ENCODE results near the gene IL1RAP.

The IL1RAP gene

GRCh38 chr3:190585805-190586630 lies 72.1 kb downstream of the IL1RAP start:
- H3K36me3 ChIP-seq (ENCODE audit: insufficient read depth, low read length): no peaks in the 10 kb centered on the region
- H3K4me3 ChIP-seq (ENCODE audit: low read depth in 1 of 2, low read length in 2 of 2): no peak overlapping the region
- no peak overlapping the region for H3K27ac ChIP-seq (ENCODE audit: low read depth, low read length)
- no peaks in the 10 kb centered on the region for H3K27me3 ChIP-seq (ENCODE audit: control insufficient read depth in 1 of 2, insufficient read depth in 2 of 2, low read length in 2 of 2)
- H3K9me3 ChIP-seq (ENCODE audit: low read length): no peaks in the 10 kb centered on the region
- peaks cover 3% of the 10 kb centered on the region for H3K4me1 ChIP-seq (ENCODE audit: insufficient read depth, low read length)
- no peak overlapping the region for H3K9ac ChIP-seq (ENCODE audit: low read length)

- no peaks in the 10 kb centered on the region for H3K4me1 ChIP-seq (ENCODE audit: insufficient read depth, low read length)
- no peak overlapping the region for H3K4me3 ChIP-seq (ENCODE audit: low read depth in 1 of 2, low read length in 2 of 2)
- H3K36me3 ChIP-seq (ENCODE audit: insufficient read depth, low read length): no peaks in the 10 kb centered on the region
- H3K27me3 ChIP-seq (ENCODE audit: control insufficient read depth in 1 of 2, insufficient read depth in 2 of 2, low read length in 2 of 2): no peaks in the 10 kb centered on the region
- H3K27ac ChIP-seq (ENCODE audit: low read depth, low read length): no peak overlapping the region
- no peaks in the 10 kb centered on the region for H3K9me3 ChIP-seq (ENCODE audit: low read length)
- no peak overlapping the region for H3K9ac ChIP-seq (ENCODE audit: low read length)
Measured at GRCh38 chr3:190586631-190587011, 72.7 kb downstream of the IL1RAP start.

DNA sequence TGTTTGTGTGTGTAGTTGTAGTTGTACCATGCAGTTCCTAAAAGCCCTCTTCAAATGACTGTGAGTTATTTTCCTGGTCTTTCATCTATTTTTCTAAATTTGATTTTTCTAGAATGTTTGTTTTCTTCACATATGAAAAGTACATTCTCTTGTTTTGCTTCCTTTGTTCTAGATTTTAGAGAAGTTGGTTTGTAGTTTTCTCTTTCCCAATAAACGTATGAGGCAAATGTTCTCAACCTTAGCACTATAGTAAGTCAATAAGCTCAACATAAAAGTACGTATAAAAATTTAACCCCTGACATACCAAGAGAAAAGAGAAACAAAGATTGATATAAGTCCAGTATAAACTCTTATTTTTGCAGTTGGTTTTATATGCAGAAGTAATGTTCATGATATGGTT lies 74.7 kb downstream of the IL1RAP start:
- no peaks in the 10 kb centered on the region for H3K9me3 ChIP-seq (ENCODE audit: low read length)
- H3K27me3 ChIP-seq (ENCODE audit: control insufficient read depth in 1 of 2, insufficient read depth in 2 of 2, low read length in 2 of 2): no peaks in the 10 kb centered on the region
- H3K4me3 ChIP-seq (ENCODE audit: low read depth in 1 of 2, low read length in 2 of 2): no peak overlapping the region
- no peak overlapping the region for H3K27ac ChIP-seq (ENCODE audit: low read depth, low read length)
- H3K4me1 ChIP-seq (ENCODE audit: insufficient read depth, low read length): no peaks in the 10 kb centered on the region
- H3K36me3 ChIP-seq (ENCODE audit: insufficient read depth, low read length): no peaks in the 10 kb centered on the region
- H3K9ac ChIP-seq (ENCODE audit: low read length): no peak overlapping the region

DNA sequence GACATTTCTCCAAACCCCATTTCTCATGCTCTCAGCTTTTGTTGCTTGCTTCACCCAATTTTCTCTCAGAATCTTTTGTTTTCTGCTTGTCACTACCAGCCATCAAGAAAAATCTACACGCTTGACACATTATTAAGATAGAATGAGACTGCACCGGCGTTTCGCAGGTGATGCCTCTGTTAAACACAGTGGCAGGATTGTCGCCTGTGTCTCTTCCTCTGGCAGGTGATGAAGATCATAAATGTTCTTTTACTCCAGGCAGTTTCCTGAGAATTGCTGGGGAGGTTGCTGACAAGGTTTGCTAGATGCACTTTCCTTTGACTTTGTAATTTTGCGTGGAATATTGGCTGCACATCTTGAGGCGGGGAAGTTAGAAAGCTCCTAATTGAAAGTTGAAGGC lies 75.4 kb downstream of the IL1RAP start:
- H3K9ac ChIP-seq (ENCODE audit: low read length): no peak overlapping the region
- H3K27me3 ChIP-seq (ENCODE audit: control insufficient read depth in 1 of 2, insufficient read depth in 2 of 2, low read length in 2 of 2): no peaks in the 10 kb centered on the region
- no peak overlapping the region for H3K4me3 ChIP-seq (ENCODE audit: low read depth in 1 of 2, low read length in 2 of 2)
- H3K36me3 ChIP-seq (ENCODE audit: insufficient read depth, low read length): no peaks in the 10 kb centered on the region
- no peak overlapping the region for H3K27ac ChIP-seq (ENCODE audit: low read depth, low read length)
- H3K9me3 ChIP-seq (ENCODE audit: low read length): no peaks in the 10 kb centered on the region
- no peaks in the 10 kb centered on the region for H3K4me1 ChIP-seq (ENCODE audit: insufficient read depth, low read length)

GRCh38 chr3:190591080-190591479 lies 77.2 kb downstream of the IL1RAP start:
- Histone ChIP-seq H3K36me3 (ENCODE audit: insufficient read depth, low read length) (no peaks in the 10 kb centered on the region), H3K9me3 (ENCODE audit: low read length) (no peaks in the 10 kb centered on the region), H3K27ac (ENCODE audit: low read depth, low read length) (no peak overlapping the region), H3K4me1 (ENCODE audit: insufficient read depth, low read length) (no peaks in the 10 kb centered on the region), H3K9ac (ENCODE audit: low read length) (no peak overlapping the region), H3K27me3 (ENCODE audit: control insufficient read depth in 1 of 2, insufficient read depth in 2 of 2, low read length in 2 of 2) (no peaks in the 10 kb centered on the region), H3K4me3 (ENCODE audit: low read depth in 1 of 2, low read length in 2 of 2) (no peak overlapping the region)

- Histone ChIP-seq H3K27me3 (ENCODE audit: control insufficient read depth in 1 of 2, insufficient read depth in 2 of 2, low read length in 2 of 2) (no peaks in the 10 kb centered on the region), H3K4me3 (ENCODE audit: low read depth in 1 of 2, low read length in 2 of 2) (no peak overlapping the region), H3K36me3 (ENCODE audit: insufficient read depth, low read length) (no peaks in the 10 kb centered on the region), H3K4me1 (ENCODE audit: insufficient read depth, low read length) (no peaks in the 10 kb centered on the region), H3K27ac (ENCODE audit: low read depth, low read length) (no peak overlapping the region), H3K9ac (ENCODE audit: low read length) (no peak overlapping the region), H3K9me3 (ENCODE audit: low read length) (no peaks in the 10 kb centered on the region)
Measured at GRCh38 chr3:190593075-190593474, 79.2 kb downstream of the IL1RAP start.

- no peaks in the 10 kb centered on the region for H3K9me3 ChIP-seq (ENCODE audit: low read length)
- no peak overlapping the region for H3K9ac ChIP-seq (ENCODE audit: low read length)
- H3K27me3 ChIP-seq (ENCODE audit: control insufficient read depth in 1 of 2, insufficient read depth in 2 of 2, low read length in 2 of 2): no peaks in the 10 kb centered on the region
- no peaks in the 10 kb centered on the region for H3K4me1 ChIP-seq (ENCODE audit: insufficient read depth, low read length)
- no peak overlapping the region for H3K4me3 ChIP-seq (ENCODE audit: low read depth in 1 of 2, low read length in 2 of 2)
- no peaks in the 10 kb centered on the region for H3K36me3 ChIP-seq (ENCODE audit: insufficient read depth, low read length)
- H3K27ac ChIP-seq (ENCODE audit: low read depth, low read length): no peak overlapping the region
Measured at GRCh38 chr3:190594171-190594570, 80.3 kb downstream of the IL1RAP start.

DNA sequence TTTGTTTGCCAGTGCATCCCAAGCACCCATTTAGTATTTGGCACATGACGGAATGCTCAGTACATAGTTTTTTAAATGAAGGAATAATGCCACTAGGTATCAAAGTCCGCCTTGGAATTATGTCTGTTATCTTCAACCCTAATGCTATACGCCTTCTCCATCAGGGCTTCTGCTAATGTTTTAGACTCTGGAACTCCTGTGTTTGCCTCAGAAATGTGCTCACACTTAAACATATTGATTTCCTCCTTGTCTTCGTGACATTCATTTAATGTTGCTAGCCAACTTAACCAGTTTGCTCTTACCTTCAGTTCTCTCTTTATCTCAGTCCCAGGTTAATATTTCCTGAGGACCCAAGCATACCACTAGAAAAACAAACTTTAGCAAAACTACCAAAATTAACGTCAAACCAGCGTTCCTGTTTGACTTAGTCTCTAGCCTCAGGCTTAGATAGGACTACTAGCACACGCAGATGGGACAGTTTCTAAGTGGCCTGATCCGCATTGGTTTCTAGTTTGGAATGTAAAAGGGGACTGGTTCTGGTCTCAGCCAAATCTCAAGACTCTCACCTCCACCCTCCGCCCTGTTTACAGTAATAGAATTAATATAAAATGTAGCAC lies 81.4 kb downstream of the IL1RAP start:
- no peak overlapping the region for H3K4me3 ChIP-seq (ENCODE audit: low read depth in 1 of 2, low read length in 2 of 2)
- H3K27ac ChIP-seq (ENCODE audit: low read depth, low read length): no peak overlapping the region
- H3K36me3 ChIP-seq (ENCODE audit: insufficient read depth, low read length): no peaks in the 10 kb centered on the region
- H3K27me3 ChIP-seq (ENCODE audit: control insufficient read depth in 1 of 2, insufficient read depth in 2 of 2, low read length in 2 of 2): no peaks in the 10 kb centered on the region
- no peak overlapping the region for H3K9ac ChIP-seq (ENCODE audit: low read length)
- no peaks in the 10 kb centered on the region for H3K4me1 ChIP-seq (ENCODE audit: insufficient read depth, low read length)
- no peaks in the 10 kb centered on the region for H3K9me3 ChIP-seq (ENCODE audit: low read length)

DNA sequence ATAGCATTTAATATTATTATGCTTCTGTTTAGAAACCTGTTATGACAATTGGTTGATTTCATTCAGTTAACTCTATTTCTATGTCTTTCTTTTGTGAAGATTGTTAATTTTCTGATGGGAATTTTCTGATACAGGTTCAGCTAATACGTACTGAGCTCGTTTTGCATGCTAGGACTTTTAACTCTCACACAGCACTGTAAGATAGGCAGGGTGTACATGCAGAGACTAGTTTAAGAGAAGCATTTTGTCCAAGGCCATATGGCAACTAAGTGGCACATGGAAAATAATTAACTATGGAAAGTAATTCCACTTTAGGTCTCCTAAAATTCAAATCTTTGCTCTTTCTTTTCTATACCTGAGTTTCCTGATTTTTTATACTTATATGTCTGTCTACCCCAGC lies 81.9 kb downstream of the IL1RAP start:
- no peak overlapping the region for H3K9ac ChIP-seq (ENCODE audit: low read length)
- H3K36me3 ChIP-seq (ENCODE audit: insufficient read depth, low read length): no peaks in the 10 kb centered on the region
- no peak overlapping the region for H3K27ac ChIP-seq (ENCODE audit: low read depth, low read length)
- H3K9me3 ChIP-seq (ENCODE audit: low read length): no peaks in the 10 kb centered on the region
- H3K4me3 ChIP-seq (ENCODE audit: low read depth in 1 of 2, low read length in 2 of 2): no peak overlapping the region
- H3K27me3 ChIP-seq (ENCODE audit: control insufficient read depth in 1 of 2, insufficient read depth in 2 of 2, low read length in 2 of 2): no peaks in the 10 kb centered on the region
- no peaks in the 10 kb centered on the region for H3K4me1 ChIP-seq (ENCODE audit: insufficient read depth, low read length)

DNA sequence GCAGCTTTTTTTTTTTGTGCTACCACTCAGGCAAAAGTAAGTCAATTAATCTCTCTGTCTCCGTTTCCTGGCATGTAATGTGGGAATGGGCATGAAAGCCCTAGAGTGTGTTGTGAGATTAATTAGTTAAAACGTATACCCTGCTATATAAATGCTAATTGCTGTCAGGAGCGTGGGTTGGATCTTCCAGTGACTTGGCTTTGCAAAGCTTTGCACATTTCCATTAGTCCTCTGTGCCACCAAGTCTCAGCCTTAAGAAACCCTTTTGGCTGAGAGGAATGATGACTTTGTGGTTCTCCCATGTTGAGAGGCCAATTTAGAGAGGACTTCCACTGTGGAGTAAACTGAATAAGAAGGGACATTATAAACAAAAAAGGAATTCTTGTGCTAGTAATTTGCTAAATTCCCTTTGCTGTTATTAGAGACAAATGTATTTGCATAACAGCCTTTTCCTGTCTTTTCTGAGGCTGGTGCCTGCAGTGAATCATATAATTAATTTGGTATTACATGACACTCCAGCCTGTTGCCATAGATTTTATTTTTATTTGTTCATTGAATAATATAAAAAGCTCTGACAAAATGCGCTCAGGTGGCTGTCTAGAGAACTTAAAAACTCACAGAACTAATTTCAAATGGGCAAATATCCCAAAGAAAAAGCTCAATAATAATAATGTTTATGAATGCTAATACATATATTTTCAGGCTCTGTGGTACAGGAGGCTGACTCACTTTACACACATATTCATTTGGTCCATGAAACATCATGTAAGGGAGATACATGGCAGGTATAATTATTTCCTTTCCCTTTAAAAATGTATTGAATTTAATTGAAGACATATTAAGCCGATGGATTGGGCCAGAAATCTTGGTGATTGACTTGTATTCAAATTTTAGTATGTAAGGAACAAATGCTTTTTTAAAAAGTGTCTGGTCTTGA lies 82.7 kb downstream of the IL1RAP start:
- Histone ChIP-seq H3K27ac (ENCODE audit: low read depth, low read length) (no peak overlapping the region), H3K9me3 (ENCODE audit: low read length) (no peaks in the 10 kb centered on the region), H3K27me3 (ENCODE audit: control insufficient read depth in 1 of 2, insufficient read depth in 2 of 2, low read length in 2 of 2) (no peaks in the 10 kb centered on the region), H3K36me3 (ENCODE audit: insufficient read depth, low read length) (no peaks in the 10 kb centered on the region), H3K4me3 (ENCODE audit: low read depth in 1 of 2, low read length in 2 of 2) (no peak overlapping the region), H3K9ac (ENCODE audit: low read length) (no peak overlapping the region), H3K4me1 (ENCODE audit: insufficient read depth, low read length) (no peaks in the 10 kb centered on the region)

GRCh38 chr3:190597291-190597690 lies 83.4 kb downstream of the IL1RAP start:
- Histone ChIP-seq H3K9ac (ENCODE audit: low read length) (no peak overlapping the region), H3K4me3 (ENCODE audit: low read depth in 1 of 2, low read length in 2 of 2) (no peak overlapping the region), H3K27ac (ENCODE audit: low read depth, low read length) (no peak overlapping the region), H3K9me3 (ENCODE audit: low read length) (no peaks in the 10 kb centered on the region), H3K36me3 (ENCODE audit: insufficient read depth, low read length) (no peaks in the 10 kb centered on the region), H3K27me3 (ENCODE audit: control insufficient read depth in 1 of 2, insufficient read depth in 2 of 2, low read length in 2 of 2) (no peaks in the 10 kb centered on the region), H3K4me1 (ENCODE audit: insufficient read depth, low read length) (no peaks in the 10 kb centered on the region)

Data from muscle layer of colon (tissue), 2 donors.